Fibroblast of the aortic adventitia (primary cell): ENCODE data around the gene TBC1D9B. TPM values are rescaled to one million over a fixed set of nuclear protein-coding genes. Genes with fewer than 3 reads are reported as not detected.

Experiments
- DNase-seq: peaks from one replicate; pipeline ENCODE4 v3.0.0-alpha.2; 2010; ENCODE audit warnings: low read depth
- H3K4me3 ChIP-seq: 2 replicates; pipeline ENCODE4 v1.5.1; 2011; ENCODE audit warnings: low read depth, mild to moderate bottlenecking, control low read depth, low read length, moderate library complexity
- CTCF ChIP-seq: IDR thresholded peaks from 2 replicates; pipeline ENCODE4 v1.5.1; 2011; ENCODE audit warnings: mild to moderate bottlenecking, low read length, control low read depth, inconsistent platforms; ENCODE audit not compliant: insufficient read depth
- total RNA-seq: library from RNA; depleted of rRNA; stranded (reverse); fragments of >200 nt; gene quantifications from 2 replicates; pipeline ENCODE4 v1.2.3, GENCODE V29; 2012; ENCODE audit warnings: low replicate concordance

Gene TBC1D9B
- total RNA-seq, 1 donor: 70.9 TPM

DNA sequence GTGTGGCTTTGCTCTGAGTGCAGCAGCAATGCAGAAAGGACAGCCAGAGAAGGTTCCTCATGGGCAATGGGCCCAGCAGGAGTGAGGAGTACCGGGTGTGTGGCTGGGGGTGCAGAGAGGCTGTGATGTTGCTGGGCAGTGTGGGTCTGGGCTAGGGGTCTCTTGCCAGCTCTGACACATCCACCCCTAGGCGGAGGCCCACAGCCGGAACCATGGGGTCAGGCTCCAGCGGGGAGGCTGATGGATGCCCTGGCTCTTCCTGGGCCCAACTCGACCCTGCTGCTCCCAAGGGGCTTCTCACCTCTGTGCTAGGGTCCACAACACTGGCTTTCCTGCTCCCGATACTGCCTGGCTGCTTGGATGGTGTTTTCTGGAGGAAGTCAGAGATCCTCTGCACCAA, 19.9 kb downstream of the TBC1D9B start:
- H3K4me3 ChIP-seq: no peak overlapping the region
- DNase-seq: no peak

GRCh38 chr5:179887095-179887494, 20.6 kb downstream of the TBC1D9B start:
- no peak for DNase-seq
- H3K4me3 ChIP-seq: no peak overlapping the region
- TF ChIP-seq CTCF: no peak

More for the DNA sequence above, 19.9 kb downstream of the TBC1D9B start:
- no peak for TF ChIP-seq CTCF

GRCh38 chr5:179886190-179886911, 21.3 kb downstream of the TBC1D9B start:
- TF ChIP-seq CTCF: no peak
- no peak for DNase-seq
- H3K4me3 ChIP-seq: no peak overlapping the region

GRCh38 chr5:179885491-179886090, 22.1 kb downstream of the TBC1D9B start:
- DNase-seq: no peak
- no peak for TF ChIP-seq CTCF
- no peak overlapping the region for H3K4me3 ChIP-seq

DNA sequence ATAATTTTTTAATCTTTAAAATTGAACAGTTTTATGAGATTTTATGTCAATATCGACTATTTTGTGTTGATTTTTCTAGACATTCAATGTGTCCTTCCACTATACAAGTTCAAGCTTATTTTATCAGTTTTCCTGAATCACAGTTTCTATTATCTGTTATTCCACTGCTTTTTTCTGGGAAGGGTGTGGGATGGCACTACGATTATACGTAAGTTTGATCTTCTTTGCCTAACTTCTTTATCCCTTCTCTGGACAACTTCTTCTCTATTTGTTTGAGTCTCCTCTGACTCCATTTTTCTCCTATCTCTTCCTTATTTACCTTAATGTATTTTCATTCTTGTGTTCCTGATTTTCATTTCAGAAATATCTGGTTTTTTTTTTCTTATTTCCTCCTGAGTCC, 24.5 kb downstream of the TBC1D9B start:
- no peak overlapping the region for H3K4me3 ChIP-seq
- no peak for DNase-seq
- TF ChIP-seq CTCF: no peak

DNA sequence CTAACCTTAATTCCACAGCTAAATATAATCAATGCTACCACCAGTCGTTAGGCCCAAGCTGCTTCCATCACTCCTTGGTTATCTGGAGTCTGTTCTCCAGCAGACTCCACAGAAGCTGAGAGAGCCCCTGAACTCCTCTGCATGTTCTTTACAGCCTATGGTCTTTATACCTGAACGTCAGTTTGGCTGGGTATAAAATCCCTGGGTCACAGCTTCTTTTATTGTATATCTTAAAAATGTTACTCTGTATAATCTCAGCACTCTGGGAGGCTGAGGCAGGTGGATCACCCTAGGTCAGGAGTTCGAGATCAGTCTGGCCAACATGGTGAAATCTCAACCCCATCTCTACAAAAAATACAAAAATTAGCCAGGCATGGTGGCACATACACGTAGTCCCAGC, 25.4 kb downstream of the TBC1D9B start:
- no peak overlapping the region for H3K4me3 ChIP-seq
- TF ChIP-seq CTCF: no peak
- no peak for DNase-seq
